IPS DF 19.7 (cell line): ENCODE results near the gene DPM3.
"Not testable (repeated sequence)": the region's sequence is repeated elsewhere in the genome, so short reads cannot be mapped to it uniquely, and the experiment has no call there.

Experiments used
- DNase-seq: peaks from one replicate; pipeline ENCODE4 v3.0.0-alpha.2; 2013; ENCODE audit warnings: low read depth, low spot score

Gene DPM3

GRCh38 chr1:155139895-155140629 is at the start of gene DPM3:
TSS of gene DPM3 (minus strand) at chr1:155140531. CDS start at chr1:155140240, 291 bp downstream.
- DNase-seq = no peak

GRCh38 chr1:155189926-155190325 is 49.6 kb upstream of the DPM3 start:
- DNase-seq = not testable (repeated sequence)

GRCh38 chr1:155188268-155188667 is 47.9 kb upstream of the DPM3 start:
- DNase-seq = no peak

GRCh38 chr1:155187456-155187891 is 47.1 kb upstream of the DPM3 start:
- DNase-seq = no peak

GRCh38 chr1:155186794-155187455 is 46.6 kb upstream of the DPM3 start:
- DNase-seq = no peak

- no peak for DNase-seq
These were observed 45.9 kb upstream of the DPM3 start for GRCh38 chr1:155186067-155186793.

DNA sequence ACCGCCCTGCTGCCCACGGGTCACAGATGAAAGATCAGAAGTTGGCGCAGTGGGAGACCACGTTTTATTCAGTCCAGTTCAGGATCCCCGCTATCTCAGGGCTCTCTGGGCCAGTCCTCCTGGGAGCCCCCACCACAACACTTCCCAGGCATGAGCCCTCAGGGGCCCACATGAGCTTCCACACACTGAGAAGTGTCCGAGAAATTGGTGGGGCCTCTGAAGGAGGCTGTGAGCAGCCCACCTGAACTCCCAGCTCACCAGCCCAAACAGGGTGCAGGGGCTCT is 45.4 kb upstream of the DPM3 start:
- DNase-seq = no peak

GRCh38 chr1:155184835-155185782 is 44.8 kb upstream of the DPM3 start:
- DNase-seq = no peak

GRCh38 chr1:155184351-155184811 is 44.0 kb upstream of the DPM3 start:
- no peak for DNase-seq

GRCh38 chr1:155183775-155184221 is 43.5 kb upstream of the DPM3 start:
- DNase-seq = no peak

- no peak for DNase-seq
These were observed 41.8 kb upstream of the DPM3 start for GRCh38 chr1:155182052-155182550.

DNA sequence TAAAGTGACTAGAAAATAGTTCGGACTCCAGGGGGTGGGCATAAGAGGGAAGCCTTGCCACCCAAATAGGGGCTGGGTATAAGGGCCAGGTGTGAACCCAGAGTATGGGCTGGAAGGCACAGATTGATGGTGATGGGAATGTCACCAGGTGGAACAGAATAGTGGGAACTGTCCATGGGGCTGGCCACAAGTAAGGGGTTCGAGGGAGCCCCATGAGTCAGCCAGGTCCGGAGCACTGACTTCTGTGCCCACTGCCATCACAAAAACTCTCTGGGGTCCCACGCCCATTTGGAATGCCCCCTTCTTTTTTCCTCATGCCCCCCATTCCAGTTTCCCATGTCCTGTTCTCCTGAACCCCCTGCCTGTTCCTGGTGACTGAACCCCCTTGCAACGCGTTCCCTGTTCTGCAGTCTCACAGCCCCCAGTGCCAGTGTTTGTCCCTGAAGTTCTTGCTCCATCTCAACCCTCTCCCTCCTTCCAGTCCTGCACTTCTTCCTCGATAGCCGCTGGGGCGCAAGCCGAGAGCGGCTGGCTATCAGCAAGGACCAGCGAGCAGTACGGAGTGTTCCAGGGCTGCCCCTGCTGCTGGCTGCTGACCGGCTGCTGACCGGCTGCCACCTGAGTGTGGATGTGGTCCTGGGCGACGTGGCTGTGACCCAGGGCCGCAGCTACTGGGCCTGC is 41.2 kb upstream of the DPM3 start:
- DNase-seq = no peak

DNA sequence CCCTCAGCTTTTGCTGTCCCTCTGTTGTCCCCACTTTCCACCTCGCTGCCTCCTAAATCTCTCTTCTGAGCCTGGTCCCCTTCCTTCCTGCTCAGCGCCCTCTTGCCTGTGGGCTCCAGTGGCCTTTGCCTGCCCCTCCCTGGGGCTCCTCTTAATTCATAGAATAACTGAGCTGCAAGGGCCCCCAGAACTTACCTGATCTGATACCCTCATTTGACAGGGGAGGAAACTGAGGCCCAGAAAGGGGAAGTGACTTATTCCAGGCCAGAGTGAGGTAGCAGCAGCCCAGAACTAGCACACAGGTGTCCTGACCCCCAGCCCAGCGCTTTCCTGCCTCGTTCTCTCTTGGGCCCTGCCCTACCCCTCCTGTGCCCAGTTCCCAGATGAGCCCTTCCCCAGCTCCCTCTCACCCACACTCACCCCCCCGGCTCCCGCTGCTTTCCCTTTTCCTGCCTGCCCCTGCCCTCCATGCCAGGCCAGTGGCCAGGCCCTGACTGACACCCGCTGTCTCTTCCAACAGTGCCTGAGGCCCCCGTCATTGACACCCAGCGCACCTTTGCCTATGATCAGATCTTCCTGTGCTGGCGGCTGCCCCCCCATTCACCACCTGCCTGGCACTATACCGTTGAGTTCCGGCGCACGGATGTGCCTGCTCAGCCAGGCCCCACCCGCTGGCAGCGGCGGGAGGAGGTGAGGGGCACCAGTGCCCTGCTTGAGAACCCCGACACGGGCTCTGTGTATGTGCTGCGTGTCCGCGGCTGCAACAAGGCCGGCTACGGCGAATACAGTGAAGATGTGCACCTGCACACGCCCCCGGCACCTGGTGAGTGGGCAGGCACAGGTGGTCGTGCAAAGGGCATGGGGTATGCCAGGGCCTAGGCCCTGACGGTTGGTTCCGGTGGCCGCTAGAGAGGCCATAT is 39.0 kb upstream of the DPM3 start:
- DNase-seq = no peak

DNA sequence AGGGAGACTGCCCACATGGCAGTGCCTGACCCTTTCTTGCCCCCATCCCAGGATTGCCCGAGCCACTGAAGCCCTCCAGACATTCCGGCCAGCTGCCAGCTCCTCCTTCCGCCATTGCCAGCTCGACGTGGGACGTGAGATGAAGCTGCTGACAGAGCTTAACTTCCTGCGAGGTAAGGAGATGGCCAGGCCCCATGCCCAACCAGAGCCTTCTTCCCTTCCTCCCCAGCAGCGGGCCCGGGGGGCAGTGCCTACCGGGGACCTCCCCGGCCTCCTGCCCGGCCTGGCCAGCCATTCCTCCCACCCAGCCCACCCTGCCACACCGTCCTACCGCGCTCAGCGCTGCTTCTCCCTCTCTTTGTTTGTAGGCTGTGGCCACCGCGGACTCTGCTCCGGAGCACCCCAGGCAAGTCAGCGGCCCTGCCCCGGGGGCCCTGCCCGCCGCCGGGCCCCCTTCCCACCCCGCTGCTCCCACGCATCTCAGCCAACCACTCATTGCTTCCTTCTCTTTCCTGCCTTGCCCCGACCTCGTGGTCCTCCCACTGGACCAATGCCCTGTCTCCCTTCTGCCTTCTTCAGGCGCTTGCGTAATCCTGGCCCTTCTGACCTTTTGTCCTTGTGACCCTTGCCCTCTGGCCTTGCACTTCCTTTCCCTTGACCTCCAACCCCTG is 38.2 kb upstream of the DPM3 start:
- no peak for DNase-seq

DNA sequence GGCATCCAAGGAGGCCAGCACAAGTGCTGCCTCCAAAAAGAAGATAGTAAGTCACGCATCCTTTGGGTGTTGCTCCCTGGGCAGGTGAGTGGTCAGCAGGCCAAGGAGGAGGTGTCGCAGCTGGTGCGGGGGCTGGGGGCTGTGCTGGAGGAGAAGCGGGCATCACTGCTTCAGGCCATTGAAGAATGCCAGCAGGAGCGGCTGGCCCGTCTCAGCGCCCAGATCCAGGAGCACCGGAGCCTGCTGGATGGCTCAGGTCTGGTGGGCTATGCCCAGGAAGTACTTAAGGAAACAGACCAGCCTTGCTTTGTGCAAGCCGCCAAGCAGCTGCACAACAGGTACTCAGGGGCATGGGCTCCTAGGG is 37.6 kb upstream of the DPM3 start:
- DNase-seq = no peak

DNA sequence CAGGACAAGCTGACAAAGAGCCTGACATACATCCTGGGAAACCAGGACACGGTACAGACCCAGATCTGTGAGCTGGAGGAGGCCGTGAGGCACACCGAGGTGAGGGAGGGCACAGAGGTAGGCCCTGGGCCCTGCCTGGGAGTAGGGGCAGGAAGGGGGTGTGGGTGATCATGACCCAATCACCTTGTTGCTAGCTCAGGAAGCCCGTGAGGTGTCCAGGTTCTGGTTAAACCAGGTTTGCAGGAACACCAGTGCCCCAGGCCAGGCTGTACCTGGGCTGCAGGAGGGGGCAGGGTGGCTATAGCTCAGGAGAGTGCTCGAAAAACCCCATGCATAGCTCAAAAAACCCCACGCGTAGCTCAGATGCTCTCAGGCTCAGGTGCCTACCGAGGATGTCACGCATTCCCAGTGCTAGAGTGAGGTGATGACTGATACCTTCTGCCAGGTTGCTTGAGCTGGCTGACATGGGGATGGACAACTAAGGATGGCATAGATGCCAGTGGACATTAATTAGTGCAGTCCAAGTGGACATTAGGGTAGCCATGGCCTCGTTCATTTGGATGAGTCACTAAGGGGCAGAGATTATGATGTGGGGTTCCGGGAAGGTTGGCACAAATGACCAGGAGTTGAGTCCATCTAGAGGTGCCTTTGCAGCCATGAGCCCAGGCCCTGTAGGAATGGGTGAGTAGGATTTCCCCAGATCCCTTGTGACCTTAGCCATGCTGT is 37.0 kb upstream of the DPM3 start:
- no peak for DNase-seq

DNA sequence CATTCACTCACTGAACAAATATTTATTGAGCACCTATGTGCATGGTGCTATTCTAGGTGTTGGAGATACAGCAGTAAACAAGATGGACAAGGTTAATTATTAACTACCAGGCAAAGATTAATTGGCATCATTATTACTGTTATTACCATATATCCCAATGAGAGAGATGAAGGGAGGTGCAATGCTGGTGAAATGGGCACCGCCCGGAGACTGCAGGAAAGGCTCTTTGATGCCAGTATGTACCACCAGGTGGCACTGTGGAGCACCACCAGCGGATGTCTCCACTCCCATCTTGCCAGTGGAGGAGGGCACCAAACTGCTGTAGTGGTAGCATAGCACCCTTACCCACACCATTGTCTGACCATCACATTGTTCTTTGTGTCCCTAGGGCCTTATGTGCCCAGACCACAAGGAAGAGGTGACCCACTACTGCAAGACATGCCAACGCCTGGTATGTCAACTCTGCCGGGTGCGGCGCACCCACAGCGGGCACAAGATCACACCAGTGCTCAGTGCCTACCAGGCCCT is 36.3 kb upstream of the DPM3 start:
- DNase-seq = no peak

DNA sequence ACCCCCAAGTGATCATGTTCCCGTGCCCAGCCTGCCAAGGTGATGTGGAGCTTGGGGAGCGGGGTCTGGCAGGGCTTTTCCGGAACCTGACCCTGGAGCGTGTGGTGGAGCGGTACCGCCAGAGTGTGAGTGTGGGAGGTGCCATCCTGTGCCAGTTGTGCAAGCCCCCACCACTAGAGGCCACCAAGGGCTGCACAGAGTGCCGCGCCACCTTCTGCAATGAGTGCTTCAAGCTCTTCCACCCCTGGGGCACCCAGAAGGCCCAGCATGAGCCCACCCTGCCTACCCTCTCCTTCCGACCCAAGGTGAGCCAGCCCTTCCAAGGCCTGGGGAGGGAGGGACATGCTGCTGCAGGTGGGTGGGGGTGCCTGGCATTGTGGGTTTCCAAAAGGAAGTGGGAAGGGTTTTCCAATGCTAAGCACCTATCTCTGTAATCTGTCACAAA is 35.6 kb upstream of the DPM3 start:
- no peak for DNase-seq
